Endothelial cell of umbilical vein (primary cell): Measurements from ENCODE around the gene TMPRSS6.

Experiments
- CTCF ChIP-seq, 2 donors: IDR thresholded peaks; 1 replicate in 1 of 2; 2 replicates in 1 of 2; pipeline ENCODE4 v1.5.1; 2011; ENCODE audit warnings: low read length in 2 of 2, mild to moderate bottlenecking in 2 of 2, moderate library complexity in 2 of 2, control low read depth in 1 of 2, inconsistent platforms in 1 of 2, low read depth in 1 of 2; ENCODE audit not compliant: insufficient read depth in 1 of 2; ENCODE audit errors: extremely low read depth in 1 of 2
- EZH2 ChIP-seq: IDR thresholded peaks from 2 replicates; pipeline ENCODE4 v1.6.1; 2012; ENCODE audit warnings: borderline replicate concordance, low read depth, mild to moderate bottlenecking, moderate library complexity, low read length, inconsistent platforms; ENCODE audit not compliant: severe bottlenecking
- FOS ChIP-seq: IDR thresholded peaks from 2 replicates; pipeline ENCODE4 v1.6.1; 2011; ENCODE audit warnings: mild to moderate bottlenecking, low read length, moderate library complexity, borderline replicate concordance; ENCODE audit not compliant: insufficient read depth
- GATA2 ChIP-seq: IDR thresholded peaks from 2 replicates; pipeline ENCODE4 v1.7.0; 2011; ENCODE audit warnings: low read depth, mild to moderate bottlenecking, moderate library complexity, mixed read lengths, low read length; ENCODE audit not compliant: insufficient read length, insufficient read depth
- MAX ChIP-seq: IDR thresholded peaks from 2 replicates; pipeline ENCODE4 v1.6.1; 2011; ENCODE audit not compliant: insufficient read depth, insufficient read length
- MYC ChIP-seq: IDR thresholded peaks from one replicate; pipeline ENCODE4 v1.6.1; 2011; ENCODE audit warnings: mild to moderate bottlenecking, low read depth, low read length
- POLR2A ChIP-seq: IDR thresholded peaks from 2 replicates; pipeline ENCODE4 v1.6.1; 2012; ENCODE audit warnings: low read depth, mild to moderate bottlenecking, control low read depth, low read length

DNA sequence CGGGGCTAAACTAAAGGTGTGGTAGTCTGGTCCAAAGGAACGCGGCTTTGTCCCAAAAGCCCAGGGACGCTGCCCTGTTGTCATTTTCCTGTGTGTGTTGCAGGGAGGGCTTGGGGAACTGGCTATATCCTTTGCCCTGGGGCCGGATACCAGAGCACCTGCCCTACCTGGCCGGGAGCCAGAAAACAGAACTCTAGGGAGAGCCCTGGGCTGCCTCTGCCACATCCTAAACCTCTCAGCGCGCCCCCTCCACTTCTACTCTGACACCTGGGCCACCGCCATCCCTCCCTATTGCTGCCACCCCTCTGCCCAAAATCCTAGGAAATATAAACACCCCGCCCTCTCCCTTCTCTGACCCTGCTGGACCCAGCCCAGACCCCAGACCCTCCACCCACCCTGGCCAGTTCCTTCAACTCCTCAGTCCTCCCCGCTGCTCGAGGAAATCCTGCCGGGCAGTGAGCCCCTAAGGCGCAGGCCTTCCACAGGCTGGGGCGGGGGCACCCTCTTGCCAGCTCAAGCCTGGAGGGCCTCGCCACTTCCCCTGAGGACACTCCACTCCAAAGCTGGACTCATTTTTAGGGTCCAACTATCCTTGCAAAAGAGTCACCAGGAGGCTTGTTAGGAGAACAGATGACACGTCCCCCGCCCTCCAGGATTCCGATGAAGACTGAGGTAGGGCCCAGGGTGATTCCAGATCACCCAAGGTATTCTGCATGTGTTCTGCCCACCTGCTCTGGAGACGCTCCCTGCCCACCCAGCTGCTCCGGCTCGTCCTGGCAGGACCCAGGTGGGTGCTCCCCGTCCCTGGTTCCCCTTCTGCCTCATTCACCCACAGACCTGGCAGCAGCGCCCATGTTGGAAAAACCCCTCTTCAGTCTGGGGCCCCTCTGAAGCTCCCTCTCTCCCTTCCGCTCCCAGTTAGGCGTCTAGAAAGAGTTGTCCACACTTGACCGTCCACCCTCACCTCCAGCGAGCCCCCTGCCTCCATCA is 45.8 kb downstream of the TMPRSS6 start:
- no peak for TF ChIP-seq POLR2A
- no peak for TF ChIP-seq CTCF (IDR thresholded peaks at IDR 0.05; ENCODE audit: extremely low read depth in 1 of 2, insufficient read depth in 1 of 2, low read depth in 1 of 2, low read length in 2 of 2)
- TF ChIP-seq FOS, result no peak
- no peak for TF ChIP-seq GATA2
- no peak for TF ChIP-seq EZH2
- TF ChIP-seq MAX, result no peak
- TF ChIP-seq MYC, result no peak
